ENCODE data around the gene OSTC.

GRCh38 chr4:108602163-108602562 lies 48.2 kb upstream of the OSTC start:
- TF ChIP-seq NRF1 (IDR thresholded peaks at IDR 0.05; ENCODE audit: low read depth, low read length), result no peak
- TF ChIP-seq RAD21 (IDR thresholded peaks at IDR 0.05; ENCODE audit: low read length), result no peak
- no peak for TF ChIP-seq POLR2AphosphoS5 (IDR thresholded peaks at IDR 0.05; ENCODE audit: low read depth, low read length)
- TF ChIP-seq JUND (IDR thresholded peaks at IDR 0.05), result no peak
- no peak for TF ChIP-seq YY1 (IDR thresholded peaks at IDR 0.05; ENCODE audit: low read depth)
- no peak for TF ChIP-seq MAX (IDR thresholded peaks at IDR 0.05; ENCODE audit: low read depth)
- TF ChIP-seq PBX3 (IDR thresholded peaks at IDR 0.05), result no peak
- no peak for TF ChIP-seq USF1 (IDR thresholded peaks at IDR 0.05; ENCODE audit: borderline replicate concordance, low read depth)
- no peak for TF ChIP-seq RXRA (IDR thresholded peaks at IDR 0.05; ENCODE audit: borderline replicate concordance, low read depth)
- TF ChIP-seq EZH2phosphoT487 (IDR thresholded peaks at IDR 0.05; ENCODE audit: borderline replicate concordance, low read depth), result no peak

Measured in SK-N-SH (cell line).